Measurements from ENCODE around the gene RCC2. TPM values are rescaled to one million over a fixed set of nuclear protein-coding genes. Genes with fewer than 3 reads are reported as not detected.

The RCC2 gene
- total RNA-seq, 1 donor from 2014 or later, result 159 TPM

GRCh38 chr1:17451731-17452130 is 12.3 kb upstream of the RCC2 start:
- no peak for DNase-seq (ENCODE audit: low spot score in 2 of 2, unreplicated experiment in 2 of 2)
- Mint-ChIP-seq H3K4me1 (peaks cover 5% of the 10 kb centered on the region), H3K36me3 (no peaks in the 10 kb centered on the region), H3K9me3 (no peaks in the 10 kb centered on the region), H3K4me3 (no peak overlapping the region), H3K27me3 (ENCODE audit: low read depth) (no peaks in the 10 kb centered on the region), H3K27ac (peak overlapping the region; percentile 30)
- TF ChIP-seq, protein P1, sequence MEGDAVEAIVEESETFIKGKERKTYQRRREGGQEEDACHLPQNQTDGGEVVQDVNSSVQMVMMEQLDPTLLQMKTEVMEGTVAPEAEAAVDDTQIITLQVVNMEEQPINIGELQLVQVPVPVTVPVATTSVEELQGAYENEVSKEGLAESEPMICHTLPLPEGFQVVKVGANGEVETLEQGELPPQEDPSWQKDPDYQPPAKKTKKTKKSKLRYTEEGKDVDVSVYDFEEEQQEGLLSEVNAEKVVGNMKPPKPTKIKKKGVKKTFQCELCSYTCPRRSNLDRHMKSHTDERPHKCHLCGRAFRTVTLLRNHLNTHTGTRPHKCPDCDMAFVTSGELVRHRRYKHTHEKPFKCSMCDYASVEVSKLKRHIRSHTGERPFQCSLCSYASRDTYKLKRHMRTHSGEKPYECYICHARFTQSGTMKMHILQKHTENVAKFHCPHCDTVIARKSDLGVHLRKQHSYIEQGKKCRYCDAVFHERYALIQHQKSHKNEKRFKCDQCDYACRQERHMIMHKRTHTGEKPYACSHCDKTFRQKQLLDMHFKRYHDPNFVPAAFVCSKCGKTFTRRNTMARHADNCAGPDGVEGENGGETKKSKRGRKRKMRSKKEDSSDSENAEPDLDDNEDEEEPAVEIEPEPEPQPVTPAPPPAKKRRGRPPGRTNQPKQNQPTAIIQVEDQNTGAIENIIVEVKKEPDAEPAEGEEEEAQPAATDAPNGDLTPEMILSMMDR (IDR thresholded peaks at IDR 0.05; ENCODE audit: unreplicated experiment), result no peak

GRCh38 chr1:17447501-17447992 is 8.1 kb upstream of the RCC2 start:
- H3K36me3 Mint-ChIP-seq, result no peaks in the 10 kb centered on the region
- no peak overlapping the region for H3K27ac Mint-ChIP-seq
- H3K27me3 Mint-ChIP-seq (ENCODE audit: low read depth), result no peaks in the 10 kb centered on the region
- no peak for DNase-seq (ENCODE audit: low spot score in 2 of 2, unreplicated experiment in 2 of 2)
- TF ChIP-seq, protein P1 (IDR thresholded peaks at IDR 0.05; ENCODE audit: unreplicated experiment), result no peak
- H3K9me3 Mint-ChIP-seq, result no peaks in the 10 kb centered on the region
- H3K4me1 Mint-ChIP-seq, result peaks cover 9% of the 10 kb centered on the region
- no peak overlapping the region for H3K4me3 Mint-ChIP-seq

DNA sequence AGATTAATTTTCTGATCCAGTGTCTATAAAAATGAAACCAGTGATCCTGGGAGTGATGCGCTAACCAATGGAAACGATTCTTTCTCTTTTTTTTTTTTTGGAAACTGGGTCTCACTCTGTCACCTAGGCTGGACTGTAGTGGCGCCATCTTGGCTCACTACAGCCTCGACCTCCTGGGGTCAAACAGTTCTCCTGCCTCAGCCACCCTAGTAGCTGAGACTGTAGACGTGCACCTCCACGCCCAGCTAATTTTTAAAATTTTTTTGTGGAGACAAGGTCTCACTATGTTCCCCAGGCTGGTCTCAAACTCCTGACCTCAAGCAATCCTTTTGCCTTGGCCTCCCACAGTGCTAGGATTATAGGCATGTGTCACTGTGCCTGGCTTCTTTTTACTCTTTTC is 3.4 kb upstream of the RCC2 start:
- H3K9me3 Mint-ChIP-seq, result no peaks in the 10 kb centered on the region
- H3K27me3 Mint-ChIP-seq (ENCODE audit: low read depth), result peaks cover 6% of the 10 kb centered on the region
- no peak overlapping the region for H3K27ac Mint-ChIP-seq
- peaks cover 26% of the 10 kb centered on the region for H3K4me1 Mint-ChIP-seq
- TF ChIP-seq, protein P1 (IDR thresholded peaks at IDR 0.05; ENCODE audit: unreplicated experiment), result no peak
- DNase-seq (ENCODE audit: low spot score in 2 of 2, unreplicated experiment in 2 of 2), result no peak
- H3K36me3 Mint-ChIP-seq, result no peaks in the 10 kb centered on the region
- H3K4me3 Mint-ChIP-seq, result no peak overlapping the region

DNA sequence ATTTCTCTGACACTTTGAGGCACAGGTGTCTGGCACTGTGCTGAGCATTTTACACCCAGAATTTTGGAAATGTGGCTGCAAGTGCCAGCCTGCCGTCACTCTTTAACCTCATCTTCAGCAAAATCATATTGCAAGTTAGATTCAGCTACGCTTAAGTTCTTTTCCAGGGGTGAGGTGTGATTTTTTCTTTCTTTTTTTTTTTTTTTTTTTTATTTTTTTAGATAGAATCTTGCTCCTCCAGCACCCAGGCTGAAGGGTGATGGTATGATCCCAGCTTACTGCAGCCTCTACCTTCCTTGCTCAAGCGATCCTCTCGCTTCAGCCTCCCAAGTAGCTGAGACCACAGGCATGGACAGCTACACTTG is 2.5 kb upstream of the RCC2 start:
- H3K27me3 Mint-ChIP-seq (ENCODE audit: low read depth), result peaks cover 6% of the 10 kb centered on the region
- H3K4me3 Mint-ChIP-seq, result no peak overlapping the region
- DNase-seq (ENCODE audit: low spot score in 2 of 2, unreplicated experiment in 2 of 2), result no peak
- peaks cover 29% of the 10 kb centered on the region for H3K4me1 Mint-ChIP-seq
- H3K9me3 Mint-ChIP-seq, result no peaks in the 10 kb centered on the region
- no peaks in the 10 kb centered on the region for H3K36me3 Mint-ChIP-seq
- TF ChIP-seq, protein P1 (IDR thresholded peaks at IDR 0.05; ENCODE audit: unreplicated experiment), result no peak
- H3K27ac Mint-ChIP-seq, result peak overlapping the region; percentile 58

DNA sequence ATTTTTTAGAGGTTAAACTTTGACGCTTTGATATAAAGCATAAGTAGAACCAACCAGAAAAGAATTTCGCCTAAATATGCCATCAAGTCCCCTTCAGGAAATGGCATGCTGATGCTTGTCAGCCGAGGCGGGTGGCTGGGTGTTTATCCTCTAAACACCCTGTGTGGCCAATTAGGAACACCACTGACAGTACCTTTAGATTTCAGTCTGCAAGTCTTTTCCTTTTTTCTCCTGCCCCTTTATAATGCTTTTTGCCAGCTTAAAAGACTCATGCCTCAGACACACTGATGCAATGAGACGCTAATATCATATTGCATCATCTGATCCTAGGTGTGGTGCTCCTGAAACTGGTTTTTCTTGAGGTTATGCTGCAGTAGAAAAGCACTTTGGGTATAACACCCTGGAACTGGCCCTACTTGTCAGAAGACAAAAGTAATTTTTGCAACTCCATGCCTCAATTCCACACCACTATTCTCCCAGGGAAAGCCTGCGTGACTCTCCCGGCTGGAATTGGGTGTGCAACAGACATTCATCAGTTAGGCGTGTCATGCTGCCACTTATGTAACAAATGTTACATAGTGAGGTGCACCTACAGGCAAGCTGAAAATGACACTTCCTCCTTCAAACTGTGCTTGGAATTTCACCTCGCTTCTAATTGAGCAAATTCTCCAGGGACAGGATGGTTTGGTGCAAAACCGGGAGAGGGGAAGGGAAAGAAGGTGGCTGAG is 2.0 kb upstream of the RCC2 start:
- H3K4me1 Mint-ChIP-seq, result peaks cover 34% of the 10 kb centered on the region
- peak overlapping the region; percentile 58 for H3K27ac Mint-ChIP-seq
- peaks cover 6% of the 10 kb centered on the region for H3K27me3 Mint-ChIP-seq (ENCODE audit: low read depth)
- H3K9me3 Mint-ChIP-seq, result no peaks in the 10 kb centered on the region
- no peaks in the 10 kb centered on the region for H3K36me3 Mint-ChIP-seq
- TF ChIP-seq, protein P1 (IDR thresholded peaks at IDR 0.05; ENCODE audit: unreplicated experiment), result no peak
- peak overlapping the region; percentile 8 for H3K4me3 Mint-ChIP-seq
- no peak for DNase-seq (ENCODE audit: low spot score in 2 of 2, unreplicated experiment in 2 of 2)
